ENCODE results near the gene BABAM2.
A peak's percentile ranks its signal among the peaks of the same experiment; 100 is the strongest.
"Not testable (repeated sequence)": the region's sequence is repeated elsewhere in the genome, so short reads cannot be mapped to it uniquely, and the experiment has no call there.

BABAM2 gene

GRCh38 chr2:28247734-28248133 lies 357.2 kb downstream of the BABAM2 start:
- DNase-seq (ENCODE audit: low read depth in 2 of 2), result no peak

GRCh38 chr2:28248511-28248910 lies 358.0 kb downstream of the BABAM2 start:
- no peak for DNase-seq (ENCODE audit: low read depth in 2 of 2)

GRCh38 chr2:28250006-28250405 lies 359.5 kb downstream of the BABAM2 start:
- DNase-seq (ENCODE audit: low read depth in 2 of 2), result no peak

GRCh38 chr2:28251337-28251736 lies 360.8 kb downstream of the BABAM2 start:
- no peak for DNase-seq (ENCODE audit: low read depth in 2 of 2)

- no peak for DNase-seq (ENCODE audit: low read depth in 2 of 2)
These were observed 361.8 kb downstream of the BABAM2 start for GRCh38 chr2:28252311-28252710.

- no peak for DNase-seq (ENCODE audit: low read depth in 2 of 2)
These were observed 363.0 kb downstream of the BABAM2 start for GRCh38 chr2:28253543-28253942.

GRCh38 chr2:28255231-28255630 lies 364.7 kb downstream of the BABAM2 start:
- not testable (repeated sequence) for DNase-seq (ENCODE audit: low read depth in 2 of 2)

GRCh38 chr2:28257182-28257581 lies 366.7 kb downstream of the BABAM2 start:
- no peak for DNase-seq (ENCODE audit: low read depth in 2 of 2)

GRCh38 chr2:28259226-28259625 lies 368.7 kb downstream of the BABAM2 start:
- DNase-seq (ENCODE audit: low read depth in 2 of 2), result not testable (repeated sequence)

GRCh38 chr2:28263690-28264089 lies 373.2 kb downstream of the BABAM2 start:
- DNase-seq (ENCODE audit: low read depth in 2 of 2), result no peak

- DNase-seq (ENCODE audit: low read depth in 2 of 2), result no peak
These were observed 376.8 kb downstream of the BABAM2 start for GRCh38 chr2:28267282-28267681.

- DNase-seq (ENCODE audit: low read depth in 2 of 2), result no peak
These were observed 377.9 kb downstream of the BABAM2 start for GRCh38 chr2:28268386-28268785.

GRCh38 chr2:28269019-28269784 lies 378.7 kb downstream of the BABAM2 start:
- DNase-seq (ENCODE audit: low read depth in 2 of 2), result no peak

- no peak for DNase-seq (ENCODE audit: low read depth in 2 of 2)
These were observed 380.1 kb downstream of the BABAM2 start for GRCh38 chr2:28270456-28271152.

GRCh38 chr2:28271231-28271918 lies 380.8 kb downstream of the BABAM2 start:
- DNase-seq (ENCODE audit: low read depth in 2 of 2), result no peak

GRCh38 chr2:28271919-28272250 lies 381.4 kb downstream of the BABAM2 start:
- no peak for DNase-seq (ENCODE audit: low read depth in 2 of 2)

- no peak for DNase-seq (ENCODE audit: low read depth in 2 of 2)
These were observed 383.2 kb downstream of the BABAM2 start for GRCh38 chr2:28273751-28274150.

- no peak for DNase-seq (ENCODE audit: low read depth in 2 of 2)
These were observed 384.6 kb downstream of the BABAM2 start for GRCh38 chr2:28274911-28275685.

- DNase-seq (ENCODE audit: low read depth in 2 of 2), result peak in 1 of 2 donors; percentile 10
These were observed 385.6 kb downstream of the BABAM2 start for GRCh38 chr2:28276076-28276618.

- no peak for DNase-seq (ENCODE audit: low read depth in 2 of 2)
These were observed 386.3 kb downstream of the BABAM2 start for GRCh38 chr2:28276807-28277206.

GRCh38 chr2:28277466-28277865 lies 386.9 kb downstream of the BABAM2 start:
- no peak for DNase-seq (ENCODE audit: low read depth in 2 of 2)

- DNase-seq (ENCODE audit: low read depth in 2 of 2), result no peak
These were observed 388.8 kb downstream of the BABAM2 start for GRCh38 chr2:28279371-28279770.

Measured in stimulated activated CD4-positive, alpha-beta T cell treated with anti-CD3 and anti-CD28 coated beads, Interleukin-1b, Interleukin-23, amount 100 ng/mL, for 1 hour (primary cell).